Stimulated activated CD8-positive, alpha-beta memory T cell treated with anti-CD3 and anti-CD28 coated beads, Interleukin-4, amount 100 ng/mL, for 48 hours (primary cell): Measurements from ENCODE around the gene TCEAL5.
"Not testable (repeated sequence)": the region's sequence is repeated elsewhere in the genome, so short reads cannot be mapped to it uniquely, and the experiment has no call there.

ENCODE experiments used
- DNase-seq: peaks from one replicate; pipeline ENCODE4 v3.0.0-alpha.2; 2020

TCEAL5 gene

GRCh38 chrX:103233263-103233662, 43.3 kb downstream of the TCEAL5 start:
- no peak for DNase-seq

- not testable (repeated sequence) for DNase-seq
Observed at GRCh38 chrX:103225918-103226317, 50.6 kb downstream of the TCEAL5 start.
